Stimulated activated CD8-positive, alpha-beta memory T cell treated with anti-CD3 and anti-CD28 coated beads, Interleukin-2, amount 100 ng/mL, for 1 hour (primary cell): ENCODE measurements around the gene DNASE1.

Experiments
- DNase-seq, 2 donors: peaks; one replicate each; pipeline ENCODE4 v3.0.0-alpha.2; 2020; ENCODE audit warnings: low read depth in 2 of 2

The DNASE1 gene

DNA sequence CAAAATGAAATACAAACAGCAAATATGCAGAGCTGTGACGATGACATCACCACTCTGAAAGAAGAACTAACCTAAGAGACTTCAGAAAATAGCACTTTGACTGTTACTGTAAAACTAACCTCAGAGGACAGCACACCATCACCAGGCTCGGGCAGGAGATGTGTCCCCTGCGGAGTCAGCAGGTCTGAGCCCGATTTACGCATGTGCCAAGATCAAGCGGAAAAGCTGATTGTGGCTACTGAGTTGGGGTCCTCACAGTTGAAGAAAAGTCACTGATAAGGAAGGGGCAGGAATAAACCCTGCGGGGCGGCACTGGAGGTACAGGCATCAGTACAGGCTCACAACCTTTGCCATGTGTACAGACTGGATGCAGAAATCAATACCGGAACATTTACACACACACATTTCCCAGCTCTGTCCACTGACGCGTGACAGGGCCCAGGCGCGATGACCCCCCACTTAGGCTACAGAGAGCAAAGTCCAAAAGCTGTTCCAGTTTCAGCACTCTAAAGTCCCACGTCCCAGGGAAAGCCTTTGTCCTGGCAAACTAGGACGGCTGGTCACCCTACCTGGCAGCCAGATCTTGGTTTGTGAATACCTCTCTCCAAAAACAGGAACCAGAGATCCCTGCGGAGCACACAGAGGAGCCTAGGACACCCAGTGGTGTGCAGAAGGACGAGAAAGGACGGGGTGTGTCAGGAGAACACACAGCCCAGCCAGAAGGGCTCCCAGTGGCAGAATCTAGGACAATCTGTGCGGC is 41.3 kb downstream of the DNASE1 start:
- DNase-seq: no peak

DNA sequence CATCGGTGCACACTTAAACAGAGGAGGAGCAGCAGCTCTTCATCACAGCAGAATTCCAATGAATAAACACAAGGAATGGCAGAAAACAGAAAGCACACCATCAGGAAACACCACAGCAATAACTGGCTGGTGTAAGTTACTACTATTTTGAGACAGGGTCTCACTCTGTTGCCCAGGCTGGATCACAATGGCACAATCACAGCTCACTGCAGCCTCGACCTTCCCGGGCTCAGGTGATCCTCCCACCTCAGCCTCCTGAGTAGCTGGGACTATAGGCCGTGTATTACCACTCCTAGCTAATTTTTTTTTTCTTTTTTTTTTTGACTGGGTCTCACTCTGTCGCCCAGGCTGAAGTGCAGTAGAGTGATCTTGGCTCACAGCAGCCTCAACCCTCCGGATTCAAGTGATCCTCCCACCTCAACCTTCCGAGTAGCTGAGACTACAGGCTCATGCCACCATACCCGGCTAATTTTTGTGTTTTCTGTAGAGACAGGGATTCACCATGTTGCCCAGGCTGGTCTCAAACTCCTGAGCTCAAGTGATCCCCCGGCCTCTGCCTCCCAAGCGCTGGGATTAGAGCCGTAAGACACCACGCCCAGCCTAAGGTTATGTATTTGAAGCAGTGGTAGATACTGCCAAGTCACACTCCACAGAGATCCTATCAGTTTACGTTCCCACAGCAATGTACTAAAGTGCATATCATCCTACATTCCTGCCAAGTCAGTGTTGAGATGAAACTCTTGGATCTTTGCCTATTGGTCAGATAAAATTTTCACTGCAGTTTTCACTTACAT is 42.1 kb downstream of the DNASE1 start:
- no peak for DNase-seq

DNA sequence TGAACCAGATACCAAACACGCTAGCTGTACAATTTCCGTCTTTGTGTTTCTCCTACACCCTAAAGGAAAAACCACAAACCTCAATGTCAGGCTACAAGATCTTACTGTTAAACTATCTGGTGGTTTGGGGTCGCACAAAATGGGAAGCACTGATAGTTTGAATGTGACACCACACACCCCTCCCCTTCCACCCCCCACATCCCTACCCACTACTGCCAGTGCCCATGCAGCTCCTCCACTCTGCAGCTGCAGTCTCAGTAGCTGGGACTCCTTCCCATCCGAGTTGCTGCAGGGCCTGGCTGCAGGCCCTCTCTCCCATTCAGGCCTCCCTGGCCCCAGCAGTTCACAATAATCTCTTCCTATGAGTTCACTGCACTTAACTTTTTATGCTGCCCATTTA is 44.5 kb downstream of the DNASE1 start:
- no peak for DNase-seq

DNA sequence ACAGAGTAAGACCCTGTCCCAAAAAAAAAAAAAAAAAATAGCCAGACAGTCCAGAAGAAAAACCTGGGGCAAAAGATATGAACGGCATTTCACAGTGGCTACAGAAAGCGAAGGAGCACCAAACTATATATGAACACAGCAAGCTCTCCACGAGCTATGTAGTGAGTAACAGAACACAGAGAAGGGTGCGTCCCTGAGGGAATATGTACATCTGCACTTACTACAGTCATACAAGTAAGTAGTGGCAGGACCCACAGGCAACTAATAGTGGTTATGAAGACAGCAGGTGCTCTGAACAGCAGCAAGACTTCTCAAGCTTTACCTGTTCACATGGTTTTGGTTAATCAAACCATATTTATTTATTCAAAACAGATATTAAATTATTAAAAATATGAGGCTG is 47.0 kb downstream of the DNASE1 start:
- DNase-seq: no peak

DNA sequence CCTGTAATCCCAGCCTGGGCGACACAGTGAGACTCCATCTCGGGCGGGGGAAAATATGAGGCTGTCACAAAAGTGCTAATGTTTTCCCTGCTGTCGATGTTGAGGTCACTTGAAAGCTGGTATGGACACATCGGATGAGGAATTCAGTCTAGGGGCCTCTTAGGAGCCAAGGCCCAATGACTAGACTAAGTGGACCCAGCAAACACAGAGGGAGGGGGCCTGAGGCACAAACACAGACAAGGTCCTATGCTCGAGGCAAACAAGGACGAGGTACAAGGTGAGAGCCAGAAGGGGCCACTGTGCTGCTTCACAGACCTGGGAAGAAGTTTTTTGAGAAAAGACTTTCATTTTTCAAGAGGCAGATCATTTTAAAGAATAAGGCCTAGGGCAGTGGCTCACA is 47.6 kb downstream of the DNASE1 start:
- no peak for DNase-seq

DNA sequence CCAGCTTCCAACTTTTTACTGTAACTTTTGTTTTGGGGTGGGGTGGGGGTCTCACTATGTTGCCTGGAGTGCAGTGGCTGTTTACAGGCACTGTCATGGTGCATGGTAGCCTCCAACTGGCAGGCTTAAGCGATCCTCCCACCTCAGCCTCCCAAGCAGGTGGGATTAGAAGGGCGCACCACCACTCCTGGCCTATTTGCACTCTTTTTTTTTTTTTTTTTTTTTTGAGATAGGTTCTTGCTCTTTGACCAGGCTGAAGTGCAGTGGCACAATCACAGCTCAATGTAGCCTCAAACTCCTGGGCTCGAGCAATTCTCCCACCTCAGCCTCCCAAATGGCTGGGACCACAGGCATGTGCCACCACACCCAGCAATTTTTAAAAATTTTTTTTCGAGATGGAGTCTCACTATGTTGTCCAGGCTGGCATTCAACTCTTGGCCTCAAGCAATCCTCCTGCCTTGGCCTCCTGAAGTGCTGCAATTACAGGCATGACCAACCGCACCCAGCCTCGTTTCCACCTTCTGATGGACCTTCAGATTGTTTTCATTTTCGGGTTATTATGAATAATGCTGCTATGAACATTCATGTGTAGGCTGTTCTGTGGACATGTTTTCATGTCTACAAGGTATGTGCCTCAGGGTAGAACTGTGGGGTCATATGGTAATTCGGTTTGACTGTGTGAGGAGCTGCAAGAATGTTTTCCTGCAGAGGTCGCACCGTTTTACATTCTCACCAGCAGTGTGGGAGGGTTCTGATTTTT is 51.9 kb downstream of the DNASE1 start:
- no peak for DNase-seq
